Endothelial cell of umbilical vein (primary cell): ENCODE measurements around the gene ASB13. TPM values are rescaled to one million over a fixed set of nuclear protein-coding genes. Genes with fewer than 3 reads are reported as not detected.

Experiments
- BruUV-seq: library from RNA; stranded (reverse); fragments of 400-500 nt; replicated peaks from 2 replicates; lab custom pipeline; 2021; lab: Mats Ljungman, UMichigan
- CTCF ChIA-PET: fragments of 300-600, 350-600 bp; sonication (Branson Sonifier 250); formaldehyde crosslinking; loops from one replicate; lab custom pipeline; 2021; ENCODE audit warnings: antibody characterized with exemption, inconsistent platforms; lab: Charles Lee
- POLR2A ChIA-PET: fragments of 300-600, 350-600 bp; sonication (Branson Sonifier 250); formaldehyde crosslinking; loops from one replicate; lab custom pipeline; 2021; ENCODE audit warnings: antibody characterized with exemption, inconsistent platforms; lab: Charles Lee
- DNase-seq: peaks from one replicate; pipeline ENCODE4 v3.0.0-alpha.2; 2011; ENCODE audit warnings: low read depth, low spot score
- FAIRE-seq: peaks from 2 replicates; lab custom pipeline; 2011; peaks lifted over from hg19 to GRCh38; lab: Jason Lieb, UNC
- H2AFZ ChIP-seq: 2 replicates; pipeline ENCODE4 v1.6.0; 2012; ENCODE audit warnings: low read depth, low read length, control low read depth, inconsistent platforms
- H3K27ac ChIP-seq: 2 replicates; pipeline ENCODE4 v1.5.1; 2011; ENCODE audit warnings: low read depth, mild to moderate bottlenecking, control low read depth, low read length, moderate library complexity; ENCODE audit not compliant: insufficient read depth
- H3K27me3 ChIP-seq, 2 experiments: 2 replicates each; pipeline versions ENCODE4 v1.6.0 to v1.6.1; 2011; ENCODE audit warnings: low read length in 2 of 2, mixed read lengths in 1 of 2; ENCODE audit not compliant: control insufficient read depth in 2 of 2, insufficient read depth in 2 of 2
- H3K36me3 ChIP-seq, 2 experiments: 2 replicates in 1 of 2; 3 replicates in 1 of 2; pipeline ENCODE4 v1.5.1; 2011; ENCODE audit warnings: low read length in 2 of 2, mild to moderate bottlenecking in 1 of 2, moderate library complexity in 1 of 2; ENCODE audit not compliant: control insufficient read depth in 2 of 2, insufficient read depth in 2 of 2; ENCODE audit errors: extremely low read depth in 1 of 2
- H3K4me1 ChIP-seq: 3 replicates; pipeline ENCODE4 v1.5.1; 2011; ENCODE audit warnings: mild to moderate bottlenecking, low read length; ENCODE audit not compliant: control insufficient read depth, insufficient read depth; ENCODE audit errors: extremely low read depth
- H3K4me2 ChIP-seq: 2 replicates; pipeline ENCODE4 v1.6.1; 2011; ENCODE audit warnings: low read length, control low read depth, mixed read lengths; ENCODE audit not compliant: insufficient read depth
- H3K4me3 ChIP-seq, 3 experiments: fragments of 200-600 bp in 1 of 3; sonication (generic), shearing (Covaris generic) in 1 of 3; replicated peaks in 1 of 3; 2 replicates each; pipeline ENCODE4 v1.5.1; 2011 to 2016; ENCODE audit warnings: control low read depth in 3 of 3, low read length in 3 of 3, mild to moderate bottlenecking in 2 of 3, inconsistent platforms in 1 of 3, low read depth in 1 of 3, moderate library complexity in 1 of 3; ENCODE audit not compliant: insufficient read depth in 1 of 3
- H3K79me2 ChIP-seq: 2 replicates; pipeline ENCODE4 v1.6.0; 2012; ENCODE audit warnings: low read length, inconsistent platforms; ENCODE audit not compliant: control insufficient read depth, insufficient read depth
- H3K9ac ChIP-seq: replicated peaks from 2 replicates; pipeline ENCODE3; 2011; ENCODE audit warnings: low read length, control low read depth; ENCODE audit not compliant: insufficient read depth; ENCODE audit errors: extremely low read depth
- H3K9me1 ChIP-seq: replicated peaks from 3 replicates; pipeline ENCODE4 v1.6.0; 2011; ENCODE audit warnings: mild to moderate bottlenecking, low read length; ENCODE audit not compliant: control insufficient read depth, insufficient read depth; ENCODE audit errors: extremely low read depth
- H3K9me3 ChIP-seq: replicated peaks from 2 replicates; pipeline ENCODE4 v1.5.1; 2012; ENCODE audit warnings: low read length, inconsistent platforms; ENCODE audit not compliant: control insufficient read depth, insufficient read depth
- H4K20me1 ChIP-seq: replicated peaks from 2 replicates; pipeline ENCODE3; 2011; ENCODE audit warnings: mild to moderate bottlenecking, low read length; ENCODE audit not compliant: control insufficient read depth, insufficient read depth; ENCODE audit errors: extremely low read depth
- FOS ChIP-seq: IDR thresholded peaks from 2 replicates; pipeline ENCODE4 v1.6.1; 2011; ENCODE audit warnings: mild to moderate bottlenecking, low read length, moderate library complexity, borderline replicate concordance; ENCODE audit not compliant: insufficient read depth
- GATA2 ChIP-seq: IDR thresholded peaks from 2 replicates; pipeline ENCODE4 v1.7.0; 2011; ENCODE audit warnings: low read depth, mild to moderate bottlenecking, moderate library complexity, mixed read lengths, low read length; ENCODE audit not compliant: insufficient read length, insufficient read depth
- JUN ChIP-seq: IDR thresholded peaks from 2 replicates; pipeline ENCODE4 v1.6.1; 2011; ENCODE audit warnings: borderline replicate concordance, low read depth; ENCODE audit not compliant: insufficient read length, insufficient read depth
- MYC ChIP-seq: IDR thresholded peaks from one replicate; pipeline ENCODE4 v1.6.1; 2011; ENCODE audit warnings: mild to moderate bottlenecking, low read depth, low read length
- POLR2A ChIP-seq: IDR thresholded peaks from 2 replicates; pipeline ENCODE4 v1.6.1; 2012; ENCODE audit warnings: low read depth, mild to moderate bottlenecking, control low read depth, low read length
- POLR2AphosphoS5 ChIP-seq: IDR thresholded peaks from 2 replicates; pipeline ENCODE4 v1.6.1; 2012; ENCODE audit warnings: low read depth, mild to moderate bottlenecking, control low read depth, low read length, moderate library complexity; ENCODE audit not compliant: insufficient read depth
- dilution Hi-C: fragments of 300-500 bp; cut with MboI; formaldehyde crosslinking; loops from one replicate; pipeline ENCODE4 v1.15.0; 2019; ENCODE audit warnings: low sequenced_read_pairs; ENCODE audit not compliant: extremely low pct_ligation_motif_present
- intact Hi-C: fragments of 100-400 bp; cut with micrococcal nuclease; formaldehyde crosslinking; loops from one replicate; pipeline ENCODE4 v1.10.0; 2022
- polyA plus RNA-seq, 4 experiments: library from polyadenylated mRNA; depleted of rRNA in 3 of 4; stranded (reverse) in 3 of 4; unstranded in 1 of 4; fragments of >200 nt; gene quantifications; 2 replicates each; pipeline versions ENCODE4 v1.2.1 to v1.2.3, GENCODE V29; 2011 to 2012; ENCODE audit warnings: missing spikeins in 1 of 4
- total RNA-seq: library from RNA; stranded (reverse); gene quantifications from 2 replicates; pipeline ENCODE4 v1.2.3, GENCODE V29; 2021
- TF ChIP-seq, protein P1 (sequence below): IDR thresholded peaks from 2 replicates; pipeline ENCODE4 v1.6.1; 2011; ENCODE audit not compliant: insufficient read depth, insufficient read length
- TF ChIP-seq, protein P2 (sequence below), 2 donors: IDR thresholded peaks; 1 replicate in 1 of 2; 2 replicates in 1 of 2; pipeline ENCODE4 v1.5.1; 2011; ENCODE audit warnings: low read length in 2 of 2, mild to moderate bottlenecking in 2 of 2, moderate library complexity in 2 of 2, control low read depth in 1 of 2, inconsistent platforms in 1 of 2, low read depth in 1 of 2; ENCODE audit not compliant: insufficient read depth in 1 of 2; ENCODE audit errors: extremely low read depth in 1 of 2

ASB13 gene
- total and polyA plus RNA-seq, 2 donors (not counting 3 experiments of a cell fraction or from before 2014, with no cell fraction given) = 6.3 to 7.3 TPM

DNA sequence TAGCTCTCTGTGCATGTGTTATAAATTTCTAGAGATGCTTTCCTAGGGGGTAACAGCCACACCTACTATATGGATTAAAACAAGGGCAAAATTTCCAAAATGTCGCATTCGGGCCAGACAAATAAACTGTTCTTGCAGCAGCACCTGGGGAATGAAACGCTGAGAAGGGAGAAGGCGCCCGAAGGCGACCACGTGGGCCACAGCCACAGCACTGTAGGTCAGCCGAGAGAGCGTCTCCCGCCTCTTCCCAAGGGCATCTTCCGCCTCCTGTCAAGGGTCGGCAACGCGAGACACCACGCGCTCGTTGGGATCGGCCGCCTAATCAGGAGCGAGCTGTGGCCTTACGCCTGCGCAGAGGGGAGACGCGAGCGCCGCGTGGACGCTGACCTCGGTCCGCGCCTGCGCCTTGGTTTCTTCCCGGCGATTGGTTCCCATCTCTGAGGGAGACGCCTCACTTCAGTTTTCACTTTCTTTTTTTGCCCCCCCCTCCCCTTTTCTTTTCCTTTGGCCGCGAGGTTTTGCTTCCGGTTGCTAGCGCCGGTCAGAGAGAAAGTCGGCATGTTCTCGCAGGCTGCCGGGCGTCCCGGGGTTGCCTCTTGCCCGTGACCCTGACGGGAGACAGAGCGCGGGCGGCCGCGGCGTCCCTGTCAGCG, 18.0 kb upstream of the ASB13 start, which contains the start of gene TASOR2:
Gene TASOR2 (plus strand): TSS at position 521 of the 653 bp plus-strand sequence. CDS start 35,805 bp downstream, outside the sequence.
- Histone ChIP-seq H3K9me1 (no peaks in the 10 kb centered on the region), H3K27me3 (peaks cover 6 to 17% of the 10 kb centered on the region in 2 experiments), H3K79me2 (peaks cover 46% of the 10 kb centered on the region), H3K27ac (peak within 1 kb of the TSS; percentile 68), H4K20me1 (no peaks in the 10 kb centered on the region), H3K9ac (peak within 1 kb of the TSS; percentile 79), H2AFZ (peak within 1 kb of the TSS; percentile 86), H3K36me3 (no peaks in the 10 kb centered on the region), H3K4me3 (peak within 1 kb of the TSS; percentile 62 to 97 (median 89)), H3K9me3 (no peaks in the 10 kb centered on the region), H3K4me2 (peak within 1 kb of the TSS; percentile 96), H3K4me1 (peaks cover 9% of the 10 kb centered on the region)
- DNase-seq (peak; percentile 99), FAIRE-seq (peak; percentile 98)
- ChIA-PET CTCF (interaction anchor here (1.2 to 1.4 kb wide), 3 partner anchors 54 to 189 kb away, joined by 3 read pairs; no protein-coding TSS in a partner anchor), POLR2A (no interaction called here)
- BruUV-seq = TSS peak; percentile 58
- intact Hi-C loops (loop anchor here (1.0 to 2.0 kb wide), 4 partner anchors 17 to 238 kb away; partner anchors contain the start of gene GDI2), dilution Hi-C loops (no loop called here)
- no peak for TF ChIP-seq JUN
- TF ChIP-seq POLR2AphosphoS5 = peak; percentile 77
- TF ChIP-seq, protein P1, sequence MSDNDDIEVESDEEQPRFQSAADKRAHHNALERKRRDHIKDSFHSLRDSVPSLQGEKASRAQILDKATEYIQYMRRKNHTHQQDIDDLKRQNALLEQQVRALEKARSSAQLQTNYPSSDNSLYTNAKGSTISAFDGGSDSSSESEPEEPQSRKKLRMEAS = peak; percentile 83
- TF ChIP-seq GATA2 = no peak
- TF ChIP-seq, protein P2, sequence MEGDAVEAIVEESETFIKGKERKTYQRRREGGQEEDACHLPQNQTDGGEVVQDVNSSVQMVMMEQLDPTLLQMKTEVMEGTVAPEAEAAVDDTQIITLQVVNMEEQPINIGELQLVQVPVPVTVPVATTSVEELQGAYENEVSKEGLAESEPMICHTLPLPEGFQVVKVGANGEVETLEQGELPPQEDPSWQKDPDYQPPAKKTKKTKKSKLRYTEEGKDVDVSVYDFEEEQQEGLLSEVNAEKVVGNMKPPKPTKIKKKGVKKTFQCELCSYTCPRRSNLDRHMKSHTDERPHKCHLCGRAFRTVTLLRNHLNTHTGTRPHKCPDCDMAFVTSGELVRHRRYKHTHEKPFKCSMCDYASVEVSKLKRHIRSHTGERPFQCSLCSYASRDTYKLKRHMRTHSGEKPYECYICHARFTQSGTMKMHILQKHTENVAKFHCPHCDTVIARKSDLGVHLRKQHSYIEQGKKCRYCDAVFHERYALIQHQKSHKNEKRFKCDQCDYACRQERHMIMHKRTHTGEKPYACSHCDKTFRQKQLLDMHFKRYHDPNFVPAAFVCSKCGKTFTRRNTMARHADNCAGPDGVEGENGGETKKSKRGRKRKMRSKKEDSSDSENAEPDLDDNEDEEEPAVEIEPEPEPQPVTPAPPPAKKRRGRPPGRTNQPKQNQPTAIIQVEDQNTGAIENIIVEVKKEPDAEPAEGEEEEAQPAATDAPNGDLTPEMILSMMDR (IDR thresholded peaks at IDR 0.05; ENCODE audit: extremely low read depth in 1 of 2, insufficient read depth in 1 of 2, low read depth in 1 of 2, low read length in 2 of 2) = no peak
- no peak for TF ChIP-seq FOS
- peak; percentile 60 for TF ChIP-seq POLR2A
- peak; percentile 81 for TF ChIP-seq MYC
